Adipose tissue (tissue), 3 donors: ENCODE results near the gene LPP. TPM values are rescaled to one million over a fixed set of nuclear protein-coding genes. Genes with fewer than 3 reads are reported as not detected.

Experiments
- H3K27ac ChIP-seq: one replicate; pipeline ENCODE4 v1.5.1; 2013; ENCODE audit warnings: low read depth, low read length
- WGBS, 3 donors: extraction: QIAGEN DNeasy Blood & Tissue Kit; methylation state at CpG; one replicate each; pipeline ENCODE4 v1.1.7; 2013; 5-methylcytosine and 5-hydroxymethylcytosine counted together
- polyA plus RNA-seq, 3 donors: library from polyadenylated mRNA; stranded (reverse); fragments of 200-250 nt; gene quantifications; one replicate each; pipeline ENCODE4 v1.2.3, GENCODE V29; 2013
- donor health status: healthy with polysubstance abuse.
- donor health status: Bipolar disorder and iron deficiency.
- donor health status: healthy.

LPP gene
- polyA plus RNA-seq, 3 donors = 3.6 to 25.6 (median 11.3) TPM

GRCh38 chr3:188546835-188547670 is 393.1 kb downstream of the LPP start:
- 86 to 87% (median 86%) methylated on average over 6 of the region's 6 CpGs for WGBS, 3 donors
- no peak overlapping the region for H3K27ac ChIP-seq

- WGBS, 3 donors = 82 to 93% (median 91%) methylated on average over 3 of the region's 3 CpGs
- H3K27ac ChIP-seq = no peak overlapping the region
Measured at GRCh38 chr3:188553569-188553968, 399.6 kb downstream of the LPP start.

- 95 to 100% (median 97%) methylated on average over 1 of the region's 1 CpG for WGBS, 3 donors
Measured at GRCh38 chr3:188554404-188554803, 400.4 kb downstream of the LPP start.

GRCh38 chr3:188557235-188557634 is 403.3 kb downstream of the LPP start:
- 48 to 87% (median 49%) methylated on average over 3 of the region's 3 CpGs for WGBS, 3 donors
- H3K27ac ChIP-seq = no peak overlapping the region

More at GRCh38 chr3:188554404-188554803, 400.4 kb downstream of the LPP start:
- no peak overlapping the region for H3K27ac ChIP-seq

GRCh38 chr3:188558343-188559071 is 404.6 kb downstream of the LPP start:
- WGBS, 3 donors = 42 to 89% (median 50%) methylated on average over 5 of the region's 5 CpGs
- H3K27ac ChIP-seq = no peak overlapping the region

GRCh38 chr3:188559072-188559429 is 405.1 kb downstream of the LPP start:
- no peak overlapping the region for H3K27ac ChIP-seq
- 82 to 91% (median 90%) methylated on average over 2 of the region's 2 CpGs for WGBS, 3 donors

GRCh38 chr3:188559856-188560255 is 405.9 kb downstream of the LPP start:
- no peak overlapping the region for H3K27ac ChIP-seq
- WGBS, 3 donors = 97 to 98% (median 97%) methylated on average over 2 of the region's 2 CpGs

- WGBS, 3 donors = 26 to 59% (median 28%) methylated on average over 2 of the region's 2 CpGs
- no peak overlapping the region for H3K27ac ChIP-seq
Measured at GRCh38 chr3:188562144-188562543, 408.2 kb downstream of the LPP start.

- no peak overlapping the region for H3K27ac ChIP-seq
- 81 to 97% (median 92%) methylated on average over 3 of the region's 3 CpGs for WGBS, 3 donors
Measured at GRCh38 chr3:188567478-188568195, 413.7 kb downstream of the LPP start.

GRCh38 chr3:188568736-188569135 is 414.8 kb downstream of the LPP start:
- WGBS, 3 donors = 70 to 90% (median 75%) methylated on average over 3 of the region's 3 CpGs
- H3K27ac ChIP-seq = no peak overlapping the region

- 96 to 97% (median 97%) methylated on average over 7 of the region's 7 CpGs for WGBS, 3 donors
- H3K27ac ChIP-seq = no peak overlapping the region
Measured at GRCh38 chr3:188571531-188572095, 417.7 kb downstream of the LPP start.

GRCh38 chr3:188573291-188573940 is 419.5 kb downstream of the LPP start:
- 63 to 77% (median 64%) methylated on average over 8 of the region's 8 CpGs for WGBS, 3 donors
- no peak overlapping the region for H3K27ac ChIP-seq

GRCh38 chr3:188573956-188574355 is 420.0 kb downstream of the LPP start:
- WGBS, 3 donors = 75 to 89% (median 80%) methylated on average over 3 of the region's 3 CpGs
- no peak overlapping the region for H3K27ac ChIP-seq

GRCh38 chr3:188574885-188575284 is 420.9 kb downstream of the LPP start:
- 76 to 87% (median 87%) methylated on average over 5 of the region's 5 CpGs for WGBS, 3 donors
- H3K27ac ChIP-seq = no peak overlapping the region

GRCh38 chr3:188575501-188575900 is 421.5 kb downstream of the LPP start:
- 90 to 96% (median 95%) methylated on average over 6 of the region's 6 CpGs for WGBS, 3 donors
- H3K27ac ChIP-seq = no peak overlapping the region

GRCh38 chr3:188577539-188577938 is 423.6 kb downstream of the LPP start:
- H3K27ac ChIP-seq = no peak overlapping the region
- WGBS, 3 donors = 54 to 95% (median 93%) methylated on average over 1 to 2 of the region's 3 CpGs

- H3K27ac ChIP-seq = no peak overlapping the region
- WGBS, 3 donors = 42 to 76% (median 45%) methylated on average over 6 of the region's 6 CpGs
Measured at GRCh38 chr3:188578576-188579363, 424.8 kb downstream of the LPP start.
